Measurements from ENCODE around the gene PODNL1.

- TF ChIP-seq NAIF1 (CRISPR knock-in tag; IDR thresholded peaks at IDR 0.05; ENCODE audit: borderline replicate concordance), result no peak
- TF ChIP-seq POLR2AphosphoS5 (IDR thresholded peaks at IDR 0.05; ENCODE audit: low read depth, low read length), result no peak
Measured at GRCh38 chr19:13913352-13913751, 24.9 kb downstream of the PODNL1 start.
